HK-2 (cell line): ENCODE data around the gene ZNF678.

Experiments used
- DNase-seq: peaks from one replicate; pipeline ENCODE4 v3.0.0-alpha.2; 2018; ENCODE audit not compliant: unreplicated experiment

The ZNF678 gene

DNA sequence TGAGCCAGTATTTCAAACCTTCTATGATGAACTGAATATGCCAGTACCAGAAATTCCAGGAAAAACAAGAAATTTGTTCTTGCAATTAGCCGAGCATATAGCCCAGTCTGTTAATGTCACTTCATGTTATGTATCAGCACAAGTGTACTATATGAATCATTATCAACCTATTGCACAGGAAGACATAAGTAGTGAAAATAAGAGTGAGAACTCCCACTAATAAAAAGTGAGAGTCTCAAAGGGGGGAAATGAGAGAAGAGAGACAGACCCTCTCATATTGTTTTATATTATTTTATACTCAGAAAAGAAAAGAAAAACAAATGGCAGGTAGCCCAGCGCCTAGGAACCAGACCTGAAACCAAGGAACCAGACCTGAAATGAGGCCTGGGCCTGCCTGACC is 155.6 kb downstream of the ZNF678 start:
- DNase-seq = no peak

DNA sequence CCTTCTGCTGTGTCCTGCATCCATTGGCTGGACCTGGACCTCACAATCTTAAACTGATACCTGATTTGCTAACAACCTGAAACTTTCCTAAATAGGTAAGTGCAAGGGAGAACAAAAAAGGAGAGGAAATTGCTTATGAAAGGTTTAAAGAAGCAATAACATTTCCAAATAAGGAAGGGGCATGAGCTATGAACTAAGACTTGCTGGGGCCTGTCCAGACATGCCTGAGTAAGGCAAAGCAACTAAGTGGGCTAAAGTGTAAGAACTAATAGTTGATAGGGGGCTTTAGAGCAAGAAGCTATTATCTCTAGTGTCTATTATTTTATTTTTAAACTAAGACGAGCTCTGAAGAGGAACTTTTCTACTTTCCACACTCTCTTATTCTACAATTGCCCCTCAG is 160.1 kb downstream of the ZNF678 start:
- no peak for DNase-seq

DNA sequence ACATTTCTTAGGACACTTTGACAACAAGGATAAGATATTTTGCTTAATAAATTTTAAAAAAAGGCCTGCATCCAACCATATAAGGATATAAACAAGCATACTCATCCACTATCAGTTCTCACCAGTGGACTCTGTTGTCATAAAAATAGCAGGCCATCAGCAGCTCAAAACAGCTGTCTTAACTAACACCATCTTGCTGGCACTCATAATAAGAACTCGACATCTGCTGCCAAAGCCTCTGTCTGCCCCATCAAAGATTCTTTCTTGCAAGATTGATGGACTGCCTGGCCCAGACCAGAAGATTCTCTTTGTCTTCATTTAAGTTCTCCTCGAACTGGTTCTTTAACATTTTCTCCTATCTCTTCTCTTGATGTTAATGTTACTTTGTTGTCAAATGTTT is 161.7 kb downstream of the ZNF678 start:
- no peak for DNase-seq

DNA sequence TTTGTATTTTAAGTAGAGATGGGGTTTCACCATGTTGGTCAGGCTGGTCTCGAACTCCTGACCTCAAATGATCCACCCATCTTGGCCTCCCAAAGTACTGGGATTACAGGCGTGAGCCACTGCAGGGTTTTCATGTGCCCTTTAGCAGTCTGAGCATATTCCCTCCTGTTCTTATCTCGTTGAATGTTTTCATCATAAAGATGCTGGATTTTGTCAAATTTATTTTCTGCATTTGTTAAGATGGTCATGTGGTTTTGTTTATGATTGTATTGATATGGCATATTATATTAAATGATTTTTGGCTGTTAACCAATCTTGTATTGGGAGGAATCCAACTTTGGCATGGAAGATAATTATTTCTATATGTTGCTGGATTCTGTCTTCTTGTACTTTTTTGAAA is 163.0 kb downstream of the ZNF678 start:
- DNase-seq = no peak
